ENCODE results near the gene CCNC.

DNA sequence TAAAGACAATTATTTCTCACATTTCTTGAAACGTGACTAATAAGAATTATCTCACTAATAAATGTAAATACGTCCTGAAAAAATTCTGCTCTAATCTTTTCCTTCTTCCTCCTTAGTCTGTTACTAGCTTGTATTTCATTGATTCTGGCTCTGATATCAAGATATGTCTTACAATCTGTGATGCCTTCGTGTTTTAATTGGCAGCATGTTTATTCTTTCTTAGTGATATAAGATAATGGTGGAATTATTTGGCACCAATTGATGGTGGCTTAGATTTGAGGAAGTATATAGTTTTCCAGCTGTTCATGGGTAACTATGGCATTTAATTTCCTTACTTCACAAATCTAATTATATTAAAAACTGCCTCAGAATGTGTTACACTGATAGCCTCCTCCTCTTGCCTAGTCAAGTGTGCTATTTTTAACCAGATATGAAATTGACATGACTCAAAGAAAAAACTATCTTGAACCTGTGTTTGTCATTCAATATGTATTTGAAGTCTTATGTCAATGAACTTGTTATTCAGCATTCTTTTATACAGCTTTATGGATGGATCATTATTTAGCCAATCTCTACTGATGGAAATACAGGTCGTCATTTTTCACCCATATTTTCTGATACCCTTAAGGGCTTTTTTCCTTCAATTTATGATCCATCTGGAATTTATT is 5.3 kb downstream of the CCNC start:
- TF ChIP-seq, protein P1, sequence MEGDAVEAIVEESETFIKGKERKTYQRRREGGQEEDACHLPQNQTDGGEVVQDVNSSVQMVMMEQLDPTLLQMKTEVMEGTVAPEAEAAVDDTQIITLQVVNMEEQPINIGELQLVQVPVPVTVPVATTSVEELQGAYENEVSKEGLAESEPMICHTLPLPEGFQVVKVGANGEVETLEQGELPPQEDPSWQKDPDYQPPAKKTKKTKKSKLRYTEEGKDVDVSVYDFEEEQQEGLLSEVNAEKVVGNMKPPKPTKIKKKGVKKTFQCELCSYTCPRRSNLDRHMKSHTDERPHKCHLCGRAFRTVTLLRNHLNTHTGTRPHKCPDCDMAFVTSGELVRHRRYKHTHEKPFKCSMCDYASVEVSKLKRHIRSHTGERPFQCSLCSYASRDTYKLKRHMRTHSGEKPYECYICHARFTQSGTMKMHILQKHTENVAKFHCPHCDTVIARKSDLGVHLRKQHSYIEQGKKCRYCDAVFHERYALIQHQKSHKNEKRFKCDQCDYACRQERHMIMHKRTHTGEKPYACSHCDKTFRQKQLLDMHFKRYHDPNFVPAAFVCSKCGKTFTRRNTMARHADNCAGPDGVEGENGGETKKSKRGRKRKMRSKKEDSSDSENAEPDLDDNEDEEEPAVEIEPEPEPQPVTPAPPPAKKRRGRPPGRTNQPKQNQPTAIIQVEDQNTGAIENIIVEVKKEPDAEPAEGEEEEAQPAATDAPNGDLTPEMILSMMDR (conservative IDR thresholded peaks at IDR 0.05; ENCODE audit: low read depth in 2 of 2), result no peak
- TF ChIP-seq, protein P2, sequence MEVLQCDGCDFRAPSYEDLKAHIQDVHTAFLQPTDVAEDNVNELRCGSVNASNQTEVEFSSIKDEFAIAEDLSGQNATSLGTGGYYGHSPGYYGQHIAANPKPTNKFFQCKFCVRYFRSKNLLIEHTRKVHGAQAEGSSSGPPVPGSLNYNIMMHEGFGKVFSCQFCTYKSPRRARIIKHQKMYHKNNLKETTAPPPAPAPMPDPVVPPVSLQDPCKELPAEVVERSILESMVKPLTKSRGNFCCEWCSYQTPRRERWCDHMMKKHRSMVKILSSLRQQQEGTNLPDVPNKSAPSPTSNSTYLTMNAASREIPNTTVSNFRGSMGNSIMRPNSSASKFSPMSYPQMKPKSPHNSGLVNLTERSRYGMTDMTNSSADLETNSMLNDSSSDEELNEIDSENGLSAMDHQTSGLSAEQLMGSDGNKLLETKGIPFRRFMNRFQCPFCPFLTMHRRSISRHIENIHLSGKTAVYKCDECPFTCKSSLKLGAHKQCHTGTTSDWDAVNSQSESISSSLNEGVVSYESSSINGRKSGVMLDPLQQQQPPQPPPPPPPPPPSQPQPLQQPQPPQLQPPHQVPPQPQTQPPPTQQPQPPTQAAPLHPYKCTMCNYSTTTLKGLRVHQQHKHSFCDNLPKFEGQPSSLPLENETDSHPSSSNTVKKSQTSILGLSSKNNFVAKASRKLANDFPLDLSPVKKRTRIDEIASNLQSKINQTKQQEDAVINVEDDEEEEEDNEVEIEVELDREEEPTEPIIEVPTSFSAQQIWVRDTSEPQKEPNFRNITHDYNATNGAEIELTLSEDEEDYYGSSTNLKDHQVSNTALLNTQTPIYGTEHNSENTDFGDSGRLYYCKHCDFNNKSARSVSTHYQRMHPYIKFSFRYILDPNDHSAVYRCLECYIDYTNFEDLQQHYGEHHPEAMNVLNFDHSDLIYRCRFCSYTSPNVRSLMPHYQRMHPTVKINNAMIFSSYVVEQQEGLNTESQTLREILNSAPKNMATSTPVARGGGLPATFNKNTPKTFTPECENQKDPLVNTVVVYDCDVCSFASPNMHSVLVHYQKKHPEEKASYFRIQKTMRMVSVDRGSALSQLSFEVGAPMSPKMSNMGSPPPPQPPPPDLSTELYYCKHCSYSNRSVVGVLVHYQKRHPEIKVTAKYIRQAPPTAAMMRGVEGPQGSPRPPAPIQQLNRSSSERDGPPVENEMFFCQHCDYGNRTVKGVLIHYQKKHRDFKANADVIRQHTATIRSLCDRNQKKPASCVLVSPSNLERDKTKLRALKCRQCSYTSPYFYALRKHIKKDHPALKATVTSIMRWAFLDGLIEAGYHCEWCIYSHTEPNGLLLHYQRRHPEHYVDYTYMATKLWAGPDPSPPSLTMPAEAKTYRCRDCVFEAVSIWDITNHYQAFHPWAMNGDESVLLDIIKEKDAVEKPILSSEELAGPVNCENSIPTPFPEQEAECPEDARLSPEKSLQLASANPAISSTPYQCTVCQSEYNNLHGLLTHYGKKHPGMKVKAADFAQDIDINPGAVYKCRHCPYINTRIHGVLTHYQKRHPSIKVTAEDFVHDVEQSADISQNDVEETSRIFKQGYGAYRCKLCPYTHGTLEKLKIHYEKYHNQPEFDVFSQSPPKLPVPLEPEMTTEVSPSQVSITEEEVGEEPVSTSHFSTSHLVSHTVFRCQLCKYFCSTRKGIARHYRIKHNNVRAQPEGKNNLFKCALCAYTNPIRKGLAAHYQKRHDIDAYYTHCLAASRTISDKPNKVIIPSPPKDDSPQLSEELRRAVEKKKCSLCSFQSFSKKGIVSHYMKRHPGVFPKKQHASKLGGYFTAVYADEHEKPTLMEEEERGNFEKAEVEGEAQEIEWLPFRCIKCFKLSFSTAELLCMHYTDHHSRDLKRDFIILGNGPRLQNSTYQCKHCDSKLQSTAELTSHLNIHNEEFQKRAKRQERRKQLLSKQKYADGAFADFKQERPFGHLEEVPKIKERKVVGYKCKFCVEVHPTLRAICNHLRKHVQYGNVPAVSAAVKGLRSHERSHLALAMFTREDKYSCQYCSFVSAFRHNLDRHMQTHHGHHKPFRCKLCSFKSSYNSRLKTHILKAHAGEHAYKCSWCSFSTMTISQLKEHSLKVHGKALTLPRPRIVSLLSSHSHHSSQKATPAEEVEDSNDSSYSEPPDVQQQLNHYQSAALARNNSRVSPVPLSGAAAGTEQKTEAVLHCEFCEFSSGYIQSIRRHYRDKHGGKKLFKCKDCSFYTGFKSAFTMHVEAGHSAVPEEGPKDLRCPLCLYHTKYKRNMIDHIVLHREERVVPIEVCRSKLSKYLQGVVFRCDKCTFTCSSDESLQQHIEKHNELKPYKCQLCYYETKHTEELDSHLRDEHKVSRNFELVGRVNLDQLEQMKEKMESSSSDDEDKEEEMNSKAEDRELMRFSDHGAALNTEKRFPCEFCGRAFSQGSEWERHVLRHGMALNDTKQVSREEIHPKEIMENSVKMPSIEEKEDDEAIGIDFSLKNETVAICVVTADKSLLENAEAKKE (CRISPR knock-in tag; IDR thresholded peaks at IDR 0.05), result no peak
- no peak for TF ChIP-seq POLR2AphosphoS5 (IDR thresholded peaks at IDR 0.05; ENCODE audit: low read depth)
- no peak for TF ChIP-seq STAT1 (IDR thresholded peaks at IDR 0.05; ENCODE audit: unreplicated experiment)
- no peak for TF ChIP-seq JUNB (IDR thresholded peaks at IDR 0.05; ENCODE audit: unreplicated experiment)
- TF ChIP-seq, protein P3, sequence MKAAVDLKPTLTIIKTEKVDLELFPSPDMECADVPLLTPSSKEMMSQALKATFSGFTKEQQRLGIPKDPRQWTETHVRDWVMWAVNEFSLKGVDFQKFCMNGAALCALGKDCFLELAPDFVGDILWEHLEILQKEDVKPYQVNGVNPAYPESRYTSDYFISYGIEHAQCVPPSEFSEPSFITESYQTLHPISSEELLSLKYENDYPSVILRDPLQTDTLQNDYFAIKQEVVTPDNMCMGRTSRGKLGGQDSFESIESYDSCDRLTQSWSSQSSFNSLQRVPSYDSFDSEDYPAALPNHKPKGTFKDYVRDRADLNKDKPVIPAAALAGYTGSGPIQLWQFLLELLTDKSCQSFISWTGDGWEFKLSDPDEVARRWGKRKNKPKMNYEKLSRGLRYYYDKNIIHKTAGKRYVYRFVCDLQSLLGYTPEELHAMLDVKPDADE (IDR thresholded peaks at IDR 0.05), result no peak
- TF ChIP-seq EZH2 (IDR thresholded peaks at IDR 0.05; ENCODE audit: low read depth, unreplicated experiment), result no peak
- TF ChIP-seq EZH2phosphoT487 (IDR thresholded peaks at IDR 0.05; ENCODE audit: unreplicated experiment), result no peak
- TF ChIP-seq CREB1 (CRISPR knock-in tag; IDR thresholded peaks at IDR 0.05; ENCODE audit: low read depth), result no peak
- TF ChIP-seq REST (IDR thresholded peaks at IDR 0.05; ENCODE audit: unreplicated experiment), result no peak
- TF ChIP-seq NANOG (IDR thresholded peaks at IDR 0.05; ENCODE audit: borderline replicate concordance), result no peak
- no peak for TF ChIP-seq ZNF331 (CRISPR knock-in tag; IDR thresholded peaks at IDR 0.05; ENCODE audit: low read depth)
- TF ChIP-seq ZNF114 (CRISPR knock-in tag; IDR thresholded peaks at IDR 0.05), result no peak

Data from GM23338 (cell line).